Keratinocyte (primary cell): Measurements from ENCODE around the gene MEF2B. TPM values are rescaled to one million over a fixed set of nuclear protein-coding genes. Genes with fewer than 3 reads are reported as not detected.

Experiments
- DNase-seq: peaks from one replicate; pipeline ENCODE4 v3.0.0-alpha.2; 2011; ENCODE audit warnings: low read depth, missing footprints, low spot score
- FAIRE-seq: peaks from 2 replicates; lab custom pipeline; 2011; peaks lifted over from hg19 to GRCh38; lab: Jason Lieb, UNC
- H2AFZ ChIP-seq: 2 replicates; pipeline ENCODE4 v1.6.0; 2012; ENCODE audit warnings: low read length, control low read depth, inconsistent platforms; ENCODE audit not compliant: control insufficient read depth
- H3K27ac ChIP-seq: 2 replicates; pipeline ENCODE4 v1.5.1; 2011; ENCODE audit warnings: low read length; ENCODE audit not compliant: control insufficient read depth, insufficient read depth
- H3K27me3 ChIP-seq: 3 replicates; pipeline ENCODE4 v1.6.0; 2011; ENCODE audit warnings: low read length; ENCODE audit not compliant: control insufficient read depth, insufficient read depth; ENCODE audit errors: extremely low read depth
- H3K36me3 ChIP-seq, 2 experiments: 2 replicates in 1 of 2; 3 replicates in 1 of 2; pipeline ENCODE4 v1.5.1; 2011; ENCODE audit warnings: low read length in 2 of 2, mild to moderate bottlenecking in 1 of 2; ENCODE audit not compliant: control insufficient read depth in 2 of 2, insufficient read depth in 2 of 2; ENCODE audit errors: extremely low read depth in 1 of 2
- H3K4me1 ChIP-seq: 3 replicates; pipeline ENCODE4 v1.5.1; 2011; ENCODE audit warnings: low read length; ENCODE audit not compliant: control insufficient read depth, insufficient read depth; ENCODE audit errors: extremely low read depth
- H3K4me2 ChIP-seq: 3 replicates; pipeline ENCODE4 v1.6.0; 2011; ENCODE audit warnings: low read depth, low read length; ENCODE audit not compliant: control insufficient read depth, insufficient read depth; ENCODE audit errors: extremely low read depth
- H3K4me3 ChIP-seq, 3 experiments: fragments of 200-600 bp in 1 of 3; sonication (generic) in 1 of 3; 2 replicates in 2 of 3; 3 replicates in 1 of 3; pipeline ENCODE4 v1.5.1; 2011 to 2016; ENCODE audit warnings: low read length in 3 of 3, mild to moderate bottlenecking in 3 of 3, control low read depth in 2 of 3, inconsistent platforms in 1 of 3, low read depth in 1 of 3, mixed read lengths in 1 of 3, mixed run types in 1 of 3, moderate library complexity in 1 of 3; ENCODE audit not compliant: control insufficient read depth in 2 of 3, insufficient read depth in 2 of 3; ENCODE audit errors: extremely low read depth in 1 of 3
- H3K79me2 ChIP-seq: 2 replicates; pipeline ENCODE4 v1.6.0; 2012; ENCODE audit warnings: low read length; ENCODE audit not compliant: control insufficient read depth, insufficient read depth
- H3K9ac ChIP-seq: 3 replicates; pipeline ENCODE4 v1.6.0; 2011; ENCODE audit warnings: low read length; ENCODE audit not compliant: control insufficient read depth, insufficient read depth; ENCODE audit errors: extremely low read depth
- H3K9me1 ChIP-seq: 3 replicates; pipeline ENCODE4 v1.6.0; 2011; ENCODE audit warnings: low read length; ENCODE audit not compliant: control insufficient read depth, insufficient read depth; ENCODE audit errors: extremely low read depth
- H3K9me3 ChIP-seq: 2 replicates; pipeline ENCODE4 v1.5.1; 2012; ENCODE audit warnings: low read depth, low read length; ENCODE audit not compliant: control insufficient read depth
- H4K20me1 ChIP-seq: 3 replicates; pipeline ENCODE4 v1.6.0; 2011; ENCODE audit warnings: low read length; ENCODE audit not compliant: control insufficient read depth, insufficient read depth; ENCODE audit errors: extremely low read depth
- CTCF ChIP-seq, 3 experiments: IDR thresholded peaks in 1 of 3; conservative IDR thresholded peaks in 1 of 3; optimal IDR thresholded peaks in 1 of 3; 2 replicates in 2 of 3; 3 replicates in 1 of 3; pipeline versions ENCODE3 to v1.5.1; 2011; ENCODE audit warnings: low read length in 3 of 3, mild to moderate bottlenecking in 3 of 3, moderate library complexity in 2 of 3, control low read depth in 1 of 3, inconsistent platforms in 1 of 3; ENCODE audit not compliant: insufficient read depth in 2 of 3; ENCODE audit errors: extremely low read depth in 1 of 3
- EZH2 ChIP-seq: IDR thresholded peaks from one replicate; pipeline ENCODE4 v1.6.1; 2012; ENCODE audit warnings: inconsistent platforms, mild to moderate bottlenecking, low read length, moderate library complexity
- dilution Hi-C: fragments of 300-500 bp; cut with MboI; formaldehyde crosslinking; loops from one replicate; pipeline ENCODE4 v1.7.0; 2020; ENCODE audit warnings: low sequenced_read_pairs; ENCODE audit not compliant: extremely low pct_ligation_motif_present
- polyA minus RNA-seq, 3 experiments: library from RNA; depleted of rRNA, polyadenylated mRNA; stranded (reverse); fragments of >200 nt; gene quantifications; 1 replicate in 1 of 3; 2 replicates in 1 of 3; 3 replicates in 1 of 3; pipeline ENCODE4 v1.2.3, GENCODE V29; 2011
- polyA plus RNA-seq, 5 experiments: library from polyadenylated mRNA; depleted of rRNA in 3 of 5; stranded (reverse) in 3 of 5; stranded (forward) in 1 of 5; unstranded in 1 of 5; fragments of >200 nt; gene quantifications; 1 replicate in 1 of 5; 2 replicates in 3 of 5; 3 replicates in 1 of 5; pipeline versions ENCODE4 v1.2.1 to v1.2.3, GENCODE V29; 2011 to 2012; ENCODE audit warnings: missing spikeins in 2 of 5, low read depth in 1 of 5, low replicate concordance in 1 of 5

MEF2B gene
- polyA plus RNA-seq (0.05 to 0.17 TPM (median 0.11 TPM) in 3 replicates), polyA minus RNA-seq (not detected in 3 replicates)
- polyA plus RNA-seq (2011; ENCODE audit: low read depth) = 0.62 TPM
- polyA plus RNA-seq (2011; cell fraction: cytosol; rRNA removed) = 0.22 and 0.34 TPM in 2 replicates
- 0.57 and 1.4 TPM in 2 replicates for polyA plus RNA-seq (2011; cell fraction: nucleus; rRNA removed)
- 0.08 and 0.79 TPM in 2 replicates for polyA plus RNA-seq (2012; ENCODE audit: low replicate concordance)
- polyA minus RNA-seq (2011; cell fraction: cytosol; rRNA and poly(A)+ RNA removed) = not detected
- polyA minus RNA-seq (2011; cell fraction: nucleus; rRNA and poly(A)+ RNA removed) = 0.42 TPM in 1 of 2 replicates, not detected in the other

- no peak for FAIRE-seq
- Histone ChIP-seq H2AFZ (no peak within 1 kb of the TSS), H3K4me3 (no peak within 1 kb of the TSS), H3K36me3 (no peaks in the 10 kb centered on the region), H3K9me3 (no peaks in the 10 kb centered on the region), H3K27me3 (no peaks in the 10 kb centered on the region), H3K79me2 (no peaks in the 10 kb centered on the region), H3K9me1 (no peaks in the 10 kb centered on the region), H3K9ac (no peak within 1 kb of the TSS), H3K4me1 (no peaks in the 10 kb centered on the region), H4K20me1 (peaks cover 5% of the 10 kb centered on the region), H3K27ac (no peak within 1 kb of the TSS), H3K4me2 (peak within 1 kb of the TSS; percentile 62)
- TF ChIP-seq EZH2 = no peak
- TF ChIP-seq CTCF (optimal IDR thresholded peaks at IDR 0.05 in 1 of 3, IDR thresholded peaks at IDR 0.05 in 1 of 3, conservative IDR thresholded peaks at IDR 0.05 in 1 of 3; ENCODE audit: extremely low read depth in 1 of 3, insufficient read depth in 2 of 3, low read length in 3 of 3) = no peak
- dilution Hi-C loops = no loop called here
- DNase-seq = no peak
Observed at GRCh38 chr19:19170053-19170872, at the start of gene MEF2B. Gene MEF2B (minus strand): TSS chr19:19170263. CDS start chr19:19150735, 19,528 bp downstream.

- DNase-seq (no peak), FAIRE-seq (no peak)
- Histone ChIP-seq H4K20me1 (no peaks in the 10 kb centered on the region), H2AFZ (no peak overlapping the region), H3K27me3 (peaks cover 7% of the 10 kb centered on the region), H3K4me2 (no peak overlapping the region), H3K27ac (no peak overlapping the region), H3K9ac (no peak overlapping the region), H3K4me1 (no peaks in the 10 kb centered on the region), H3K9me3 (no peaks in the 10 kb centered on the region), H3K4me3 (no peak overlapping the region), H3K9me1 (no peaks in the 10 kb centered on the region), H3K36me3 (no peaks in the 10 kb centered on the region), H3K79me2 (no peaks in the 10 kb centered on the region)
- no peak for TF ChIP-seq EZH2
- TF ChIP-seq CTCF (optimal IDR thresholded peaks at IDR 0.05 in 1 of 3, IDR thresholded peaks at IDR 0.05 in 1 of 3, conservative IDR thresholded peaks at IDR 0.05 in 1 of 3; ENCODE audit: extremely low read depth in 1 of 3, insufficient read depth in 2 of 3, low read length in 3 of 3) = no peak
- dilution Hi-C loops = no loop called here
Observed at GRCh38 chr19:19218911-19219310, 48.8 kb upstream of the MEF2B start.
